IMR-90 (cell line): ENCODE results near the gene TPMT. TPM values are rescaled to one million over a fixed set of nuclear protein-coding genes. Genes with fewer than 3 reads are reported as not detected.

ENCODE experiments used
- ATAC-seq: fragments of 200-7000 bp; cut with Tn5 transposase; 2 replicates; pipeline ENCODE4 v1.9.1; 2020; ENCODE audit warnings: low read depth, mild to moderate bottlenecking, moderate library complexity
- BruUV-seq: library from RNA; stranded (reverse); fragments of 400-500 nt; replicated peaks from 2 replicates; lab custom pipeline; 2021; lab: Mats Ljungman, UMichigan
- CTCF ChIA-PET: fragments of 300-600 bp; formaldehyde crosslinking; extraction: SDS; loops from one replicate; lab custom pipeline; 2021; ENCODE audit warnings: antibody characterized with exemption; lab: Yijun Ruan, JAX
- POLR2A ChIA-PET: fragments of 300-600 bp; sonication (Branson Sonifier 250); formaldehyde crosslinking; loops from one replicate; lab custom pipeline; 2022; ENCODE audit warnings: antibody characterized with exemption; ENCODE audit not compliant: unreplicated experiment; lab: Charles Lee
- DNase-seq: peaks from one replicate; pipeline ENCODE4 v3.0.0; 2013
- H2AFZ ChIP-seq: replicated peaks from 2 replicates; pipeline ENCODE3; 2013; ENCODE audit warnings: low read length, mild to moderate bottlenecking; ENCODE audit not compliant: poor library complexity
- H2AK5ac ChIP-seq: 2 replicates; pipeline ENCODE4 v1.6.1; 2013; ENCODE audit warnings: low read depth, low read length, inconsistent platforms
- H2AK9ac ChIP-seq: replicated peaks from 2 replicates; pipeline ENCODE3; 2013; ENCODE audit warnings: mild to moderate bottlenecking, low read depth, low read length, moderate library complexity; ENCODE audit not compliant: poor library complexity
- H2BK120ac ChIP-seq: 2 replicates; pipeline ENCODE4 v1.6.1; 2013; ENCODE audit warnings: low read depth, low read length, inconsistent platforms
- H2BK15ac ChIP-seq: 3 replicates; pipeline ENCODE4 v1.6.1; 2013; ENCODE audit warnings: low read depth, low read length, inconsistent platforms
- H2BK20ac ChIP-seq: 2 replicates; pipeline ENCODE4 v1.6.1; 2013; ENCODE audit warnings: low read depth, mild to moderate bottlenecking, inconsistent platforms, low read length, moderate library complexity
- H2BK5ac ChIP-seq: 2 replicates; pipeline ENCODE4 v1.6.1; 2013; ENCODE audit warnings: mild to moderate bottlenecking, low read depth, low read length, inconsistent platforms; ENCODE audit not compliant: poor library complexity, severe bottlenecking
- H3K14ac ChIP-seq: replicated peaks from 2 replicates; pipeline ENCODE4 v1.6.1; 2013; ENCODE audit warnings: low read depth, low read length, inconsistent platforms
- H3K18ac ChIP-seq: 2 replicates; pipeline ENCODE4 v1.6.1; 2013; ENCODE audit warnings: low read depth, low read length, control low read depth
- H3K23ac ChIP-seq: 2 replicates; pipeline ENCODE4 v1.6.1; 2013; ENCODE audit warnings: low read depth, low read length, inconsistent platforms
- H3K27ac ChIP-seq: 2 replicates; pipeline ENCODE4 v1.5.1; 2013; ENCODE audit warnings: mild to moderate bottlenecking, control low read depth, low read length; ENCODE audit not compliant: insufficient read depth
- H3K27me3 ChIP-seq: 2 replicates; pipeline ENCODE4 v1.6.1; 2013; ENCODE audit warnings: low read length; ENCODE audit not compliant: control insufficient read depth, insufficient read depth
- H3K36me3 ChIP-seq: 2 replicates; pipeline ENCODE4 v1.6.1; 2013; ENCODE audit warnings: low read length, mixed read lengths; ENCODE audit not compliant: control insufficient read depth, insufficient read depth
- H3K4ac ChIP-seq: 2 replicates; pipeline ENCODE4 v1.6.1; 2013; ENCODE audit warnings: low read depth, low read length, inconsistent platforms
- H3K4me1 ChIP-seq: 2 replicates; pipeline ENCODE4 v1.6.1; 2013; ENCODE audit warnings: low read length, mixed read lengths; ENCODE audit not compliant: control insufficient read depth, insufficient read depth
- H3K4me2 ChIP-seq: 2 replicates; pipeline ENCODE4 v1.6.1; 2013; ENCODE audit warnings: low read depth, mild to moderate bottlenecking, control low read depth, low read length, moderate library complexity
- H3K4me3 ChIP-seq: 2 replicates; pipeline ENCODE4 v1.5.1; 2013; ENCODE audit warnings: low read depth, mild to moderate bottlenecking, control low read depth, low read length, moderate library complexity; ENCODE audit not compliant: insufficient read depth
- H3K56ac ChIP-seq: 2 replicates; pipeline ENCODE4 v1.6.1; 2013; ENCODE audit warnings: low read length, inconsistent platforms; ENCODE audit not compliant: insufficient read depth; ENCODE audit errors: extremely low read depth
- H3K79me1 ChIP-seq, 2 experiments: 2 replicates each; pipeline ENCODE4 v1.6.1; 2013; ENCODE audit warnings: low read length in 2 of 2, inconsistent platforms in 1 of 2, low read depth in 1 of 2
- H3K9ac ChIP-seq: 2 replicates; pipeline ENCODE4 v1.6.1; 2013; ENCODE audit warnings: low read depth, low read length, control low read depth
- H3K9me1 ChIP-seq: 2 replicates; pipeline ENCODE4 v1.6.1; 2013; ENCODE audit warnings: low read length, inconsistent platforms; ENCODE audit not compliant: insufficient read depth
- H3K9me3 ChIP-seq: 2 replicates; pipeline ENCODE4 v1.6.1; 2013; ENCODE audit warnings: low read length; ENCODE audit not compliant: control insufficient read depth, insufficient read depth
- H4K20me1 ChIP-seq: 2 replicates; pipeline ENCODE4 v1.6.1; 2013; ENCODE audit warnings: low read length, inconsistent platforms; ENCODE audit not compliant: insufficient read depth
- H4K5ac ChIP-seq: 2 replicates; pipeline ENCODE4 v1.6.1; 2013; ENCODE audit warnings: mild to moderate bottlenecking, low read depth, low read length, control low read depth
- H4K8ac ChIP-seq, 2 experiments: 2 replicates each; pipeline ENCODE4 v1.6.1; 2013; ENCODE audit warnings: low read depth in 2 of 2, low read length in 2 of 2, control low read depth in 1 of 2, inconsistent platforms in 1 of 2
- H4K91ac ChIP-seq: 2 replicates; pipeline ENCODE4 v1.6.1; 2013; ENCODE audit warnings: low read depth, low read length, inconsistent platforms; ENCODE audit not compliant: insufficient read depth
- BHLHE40 ChIP-seq: fragments of 150-350 bp; IDR thresholded peaks from 2 replicates; pipeline ENCODE4 v1.6.1; 2016; ENCODE audit warnings: mild to moderate bottlenecking, low read depth, low read length
- CHD1 ChIP-seq: IDR thresholded peaks from 2 replicates; pipeline ENCODE4 v1.6.1; 2012; ENCODE audit warnings: low read depth, low read length, improper control_type of control experiment
- ELK1 ChIP-seq: fragments of 150-350 bp; IDR thresholded peaks from 2 replicates; pipeline ENCODE4 v1.6.1; 2016; ENCODE audit warnings: low read depth, mild to moderate bottlenecking, low read length, moderate library complexity, borderline replicate concordance
- MAZ ChIP-seq: IDR thresholded peaks from 2 replicates; pipeline ENCODE4 v1.6.1; 2012; ENCODE audit warnings: low read depth, mild to moderate bottlenecking, low read length, improper control_type of control experiment, moderate library complexity, borderline replicate concordance
- MXI1 ChIP-seq: IDR thresholded peaks from 2 replicates; pipeline ENCODE4 v1.6.1; 2012; ENCODE audit warnings: low read depth, mild to moderate bottlenecking, low read length, moderate library complexity, borderline replicate concordance
- POLR2A ChIP-seq: IDR thresholded peaks from 2 replicates; pipeline ENCODE4 v1.6.1; 2012; ENCODE audit warnings: mild to moderate bottlenecking, low read depth, low read length
- RCOR1 ChIP-seq: IDR thresholded peaks from 2 replicates; pipeline ENCODE4 v1.6.1; 2012; ENCODE audit warnings: mild to moderate bottlenecking, low read length, improper control_type of control experiment; ENCODE audit not compliant: insufficient replicate concordance
- SMC3 ChIP-seq: fragments of 150-350 bp; IDR thresholded peaks from 2 replicates; pipeline ENCODE4 v1.6.1; 2016; ENCODE audit warnings: low read depth, mild to moderate bottlenecking, antibody characterized with exemption, low read length, moderate library complexity
- USF2 ChIP-seq: fragments of 150-350 bp; IDR thresholded peaks from 2 replicates; pipeline ENCODE4 v1.6.1; 2017; ENCODE audit warnings: mild to moderate bottlenecking, antibody characterized with exemption, low read length, low read depth
- WGBS, 2 experiments: methylation state at CpG; one replicate each; pipeline versions ENCODE4 v1.1.5 to v1.1.7; 2013; ENCODE audit warnings: missing lambda C conversion rate in 2 of 2; ENCODE audit not compliant: insufficient read length in 1 of 2; ENCODE audit errors: extremely low coverage in 2 of 2; 5-methylcytosine and 5-hydroxymethylcytosine counted together
- dilution Hi-C: fragments of 300-500 bp; cut with HindIII; formaldehyde crosslinking; loops from one replicate; pipeline ENCODE4 v1.14.3; 2018; ENCODE audit warnings: low sequenced_read_pairs; ENCODE audit not compliant: unreplicated experiment
- in situ Hi-C: fragments of 300-500 bp; cut with MboI; formaldehyde crosslinking; loops from 3 replicates; pipeline ENCODE4 v1.14.3; 2019; ENCODE audit warnings: low sequenced_read_pairs, inconsistent platforms, mixed read lengths
- intact Hi-C: fragments of 100-400 bp; cut with micrococcal nuclease; formaldehyde crosslinking; loops from 2 replicates; pipeline ENCODE4 v1.10.0; 2022
- polyA plus RNA-seq, 3 experiments: library from polyadenylated mRNA; depleted of rRNA; stranded (reverse); fragments of >200 nt; gene quantifications; 2 replicates each; pipeline ENCODE4 v1.2.3, GENCODE V29; 2012; ENCODE audit warnings: low replicate concordance in 1 of 3
- total RNA-seq: library from RNA; depleted of rRNA; stranded (reverse); fragments of >200 nt; gene quantifications from 2 replicates; pipeline ENCODE4 v1.2.3, GENCODE V29; 2012
- TF ChIP-seq, protein P1 (sequence below): conservative IDR thresholded peaks from 2 replicates; pipeline ENCODE4 v1.5.1; 2012; ENCODE audit warnings: mild to moderate bottlenecking, low read depth, low read length, improper control_type of control experiment

Gene TPMT
- total and polyA plus RNA-seq, 2 of the 4 experiments (the other 2 are of a cell fraction), result 10.8 to 14.1 TPM

GRCh38 chr6:18107061-18107460 is 47.8 kb downstream of the TPMT start:
- ChIA-PET POLR2A (no interaction called here), CTCF (no interaction called here)
- no peak overlapping the region for H3K56ac ChIP-seq
- H4K5ac ChIP-seq, result no peak overlapping the region
- H3K4me1 ChIP-seq, result no peaks in the 10 kb centered on the region
- H3K14ac ChIP-seq, result no peak overlapping the region
- H3K4me2 ChIP-seq, result no peak overlapping the region
- H3K9ac ChIP-seq, result no peak overlapping the region
- no peak overlapping the region for H2AK5ac ChIP-seq
- TF ChIP-seq MXI1 (no peak), USF2 (no peak), POLR2A (no peak), BHLHE40 (no peak), RCOR1 (no peak), SMC3 (no peak), ELK1 (no peak), CHD1 (no peak), MAZ (no peak)
- TF ChIP-seq, protein P1, sequence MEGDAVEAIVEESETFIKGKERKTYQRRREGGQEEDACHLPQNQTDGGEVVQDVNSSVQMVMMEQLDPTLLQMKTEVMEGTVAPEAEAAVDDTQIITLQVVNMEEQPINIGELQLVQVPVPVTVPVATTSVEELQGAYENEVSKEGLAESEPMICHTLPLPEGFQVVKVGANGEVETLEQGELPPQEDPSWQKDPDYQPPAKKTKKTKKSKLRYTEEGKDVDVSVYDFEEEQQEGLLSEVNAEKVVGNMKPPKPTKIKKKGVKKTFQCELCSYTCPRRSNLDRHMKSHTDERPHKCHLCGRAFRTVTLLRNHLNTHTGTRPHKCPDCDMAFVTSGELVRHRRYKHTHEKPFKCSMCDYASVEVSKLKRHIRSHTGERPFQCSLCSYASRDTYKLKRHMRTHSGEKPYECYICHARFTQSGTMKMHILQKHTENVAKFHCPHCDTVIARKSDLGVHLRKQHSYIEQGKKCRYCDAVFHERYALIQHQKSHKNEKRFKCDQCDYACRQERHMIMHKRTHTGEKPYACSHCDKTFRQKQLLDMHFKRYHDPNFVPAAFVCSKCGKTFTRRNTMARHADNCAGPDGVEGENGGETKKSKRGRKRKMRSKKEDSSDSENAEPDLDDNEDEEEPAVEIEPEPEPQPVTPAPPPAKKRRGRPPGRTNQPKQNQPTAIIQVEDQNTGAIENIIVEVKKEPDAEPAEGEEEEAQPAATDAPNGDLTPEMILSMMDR, result no peak
- no peak overlapping the region for H3K4ac ChIP-seq
- no peak overlapping the region for H2AK9ac ChIP-seq
- ATAC-seq (no peak), DNase-seq (no peak)
- H3K36me3 ChIP-seq, result no peaks in the 10 kb centered on the region
- no peak overlapping the region for H2BK120ac ChIP-seq
- H2BK20ac ChIP-seq, result no peak overlapping the region
- peaks cover 2% of the 10 kb centered on the region; the same call in 1 of the 2 replicates for H3K9me3 ChIP-seq
- dilution Hi-C loops (no loop called here), in situ Hi-C loops (no loop called here), intact Hi-C loops (no loop called here)
- peaks cover 2% of the 10 kb centered on the region; the same call in 1 of the 2 replicates for H3K9me1 ChIP-seq
- WGBS, 2 experiments, result no CpG with 5 or more reads among the region's 1 CpG
- no peak overlapping the region for H2BK5ac ChIP-seq
- H3K4me3 ChIP-seq, result no peak overlapping the region
- no peaks in the 10 kb centered on the region for H3K27me3 ChIP-seq
- H4K20me1 ChIP-seq, result no peaks in the 10 kb centered on the region
- no TSS peak for BruUV-seq
- no peak overlapping the region for H3K18ac ChIP-seq
- H4K8ac ChIP-seq, result no peak overlapping the region
- no peak overlapping the region for H3K27ac ChIP-seq
- H3K23ac ChIP-seq, result no peak overlapping the region
- H2AFZ ChIP-seq, result no peak overlapping the region
- H4K91ac ChIP-seq, result no peak overlapping the region
- no peak overlapping the region for H2BK15ac ChIP-seq
- no peaks in the 10 kb centered on the region for H3K79me1 ChIP-seq
